ENCODE measurements around the gene SERPINA9.

SERPINA9 gene

GRCh38 chr14:94441531-94442205, 34.3 kb downstream of the SERPINA9 start:
- no peak for DNase-seq (ENCODE audit: low read depth)
- TF ChIP-seq CTCF (IDR thresholded peaks at IDR 0.05; ENCODE audit: control insufficient read depth, insufficient read depth, low read depth, low read length, missing control alignments): no peak
- H3K4me3 ChIP-seq (ENCODE audit: control insufficient read depth, low read depth, low read length): no peak overlapping the region

- DNase-seq (ENCODE audit: low read depth): no peak
- TF ChIP-seq CTCF (IDR thresholded peaks at IDR 0.05; ENCODE audit: control insufficient read depth, insufficient read depth, low read depth, low read length, missing control alignments): no peak
- H3K4me3 ChIP-seq (ENCODE audit: control insufficient read depth, low read depth, low read length): no peak overlapping the region
These were observed 34.9 kb downstream of the SERPINA9 start for GRCh38 chr14:94441130-94441529.

GRCh38 chr14:94439453-94440057, 36.4 kb downstream of the SERPINA9 start:
- no peak for DNase-seq (ENCODE audit: low read depth)
- no peak for TF ChIP-seq CTCF (IDR thresholded peaks at IDR 0.05; ENCODE audit: control insufficient read depth, insufficient read depth, low read depth, low read length, missing control alignments)
- H3K4me3 ChIP-seq (ENCODE audit: control insufficient read depth, low read depth, low read length): no peak overlapping the region

GRCh38 chr14:94428610-94429009, 47.4 kb downstream of the SERPINA9 start:
- no peak for TF ChIP-seq CTCF (IDR thresholded peaks at IDR 0.05; ENCODE audit: control insufficient read depth, insufficient read depth, low read depth, low read length, missing control alignments)
- DNase-seq (ENCODE audit: low read depth): no peak
- H3K4me3 ChIP-seq (ENCODE audit: control insufficient read depth, low read depth, low read length): no peak overlapping the region

- no peak for TF ChIP-seq CTCF (IDR thresholded peaks at IDR 0.05; ENCODE audit: control insufficient read depth, insufficient read depth, low read depth, low read length, missing control alignments)
- no peak overlapping the region for H3K4me3 ChIP-seq (ENCODE audit: control insufficient read depth, low read depth, low read length)
- no peak for DNase-seq (ENCODE audit: low read depth)
These were observed 48.9 kb downstream of the SERPINA9 start for GRCh38 chr14:94427016-94427613.

- DNase-seq (ENCODE audit: low read depth): no peak
- no peak overlapping the region for H3K4me3 ChIP-seq (ENCODE audit: control insufficient read depth, low read depth, low read length)
- TF ChIP-seq CTCF (IDR thresholded peaks at IDR 0.05; ENCODE audit: control insufficient read depth, insufficient read depth, low read depth, low read length, missing control alignments): no peak
These were observed 49.5 kb downstream of the SERPINA9 start for GRCh38 chr14:94426526-94426925.

All from AG09309 (cell line).